Measurements from ENCODE around the gene PPFIA1.

GRCh38 chr11:70317581-70318305 is 47.3 kb downstream of the PPFIA1 start:
- TF ChIP-seq CTCF (IDR thresholded peaks at IDR 0.05; ENCODE audit: poor library complexity) = no peak
- TF ChIP-seq EZH2 (IDR thresholded peaks at IDR 0.05; ENCODE audit: borderline replicate concordance) = no peak

Measured in hepatocyte (in vitro differentiated cells).